Fibroblast of skin of abdomen (primary cell): ENCODE data around the gene RAD51B.

Experiments
- DNase-seq: peaks from one replicate; pipeline ENCODE4 v3.0.0-alpha.2; 2013

The RAD51B gene

DNA sequence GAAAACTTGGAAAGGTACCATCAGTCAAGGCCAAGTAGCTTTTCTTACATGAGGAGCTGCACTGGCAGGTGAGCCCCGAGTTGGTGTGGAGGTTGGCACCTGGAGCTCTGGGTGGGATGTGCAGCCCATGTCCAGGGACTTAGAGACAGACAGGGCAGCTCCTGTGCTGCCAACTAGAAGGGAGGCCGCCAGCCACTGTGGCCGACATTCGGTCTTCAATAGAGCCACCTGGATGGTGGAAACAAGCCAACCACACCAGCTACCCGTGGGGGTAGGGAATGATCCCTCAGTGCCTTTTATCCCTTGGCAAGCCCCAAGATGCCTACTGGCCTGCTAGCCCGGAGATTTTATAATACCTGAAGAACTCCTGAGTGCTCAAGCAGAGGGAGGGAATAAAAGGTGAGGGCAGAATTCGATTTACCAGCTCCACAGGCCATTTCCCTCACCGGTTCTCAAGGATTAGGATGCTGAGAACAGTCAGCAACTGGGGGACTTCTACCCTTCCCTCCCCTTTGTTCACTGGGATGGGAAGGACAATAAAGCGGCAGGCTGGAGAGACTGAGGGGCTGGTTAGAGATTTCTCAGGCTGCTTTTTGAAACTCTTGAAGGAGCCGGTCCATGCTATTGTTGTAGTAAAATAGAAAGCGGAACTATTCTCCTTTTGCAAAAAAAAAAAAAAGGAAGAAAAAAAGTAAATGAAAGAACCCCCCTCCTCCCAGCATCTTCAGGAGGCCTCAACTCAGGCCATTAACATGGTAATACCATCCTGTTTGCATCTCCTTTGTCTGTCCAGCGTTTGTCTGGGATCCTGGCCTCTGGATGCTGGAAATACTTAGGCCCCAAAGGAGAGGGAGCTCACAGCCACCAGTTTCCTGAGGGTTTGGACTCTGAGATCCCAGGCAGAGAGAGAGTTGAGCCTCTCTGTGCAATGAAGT is 651.7 kb downstream of the RAD51B start:
- DNase-seq: no peak

DNA sequence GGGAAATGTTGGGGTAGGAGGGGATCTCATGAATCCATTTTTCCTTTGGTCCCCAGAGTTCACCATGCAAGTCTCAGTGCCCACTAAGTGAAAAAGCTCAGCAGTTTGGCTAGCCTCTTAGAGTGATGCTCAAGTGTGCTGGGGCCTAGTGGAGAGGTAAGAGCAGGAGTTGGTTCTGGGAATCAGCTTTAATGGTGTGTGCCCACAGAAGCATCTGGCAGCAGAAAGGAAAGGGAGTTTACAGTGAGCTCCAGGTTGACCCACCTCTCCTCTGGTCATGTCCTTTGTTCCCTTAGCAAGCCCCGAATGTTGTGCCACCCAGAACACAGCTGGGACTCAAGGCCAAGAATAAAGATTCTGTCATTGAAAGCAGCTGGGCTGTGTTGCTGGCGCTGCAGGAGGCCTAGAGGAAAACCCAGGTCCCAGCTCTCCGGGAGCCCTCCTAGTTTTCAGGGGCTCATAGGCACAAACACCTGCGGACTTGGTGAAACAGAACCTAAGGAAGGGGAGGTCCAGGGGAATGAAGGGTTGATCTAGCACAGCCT is 652.5 kb downstream of the RAD51B start:
- no peak for DNase-seq

DNA sequence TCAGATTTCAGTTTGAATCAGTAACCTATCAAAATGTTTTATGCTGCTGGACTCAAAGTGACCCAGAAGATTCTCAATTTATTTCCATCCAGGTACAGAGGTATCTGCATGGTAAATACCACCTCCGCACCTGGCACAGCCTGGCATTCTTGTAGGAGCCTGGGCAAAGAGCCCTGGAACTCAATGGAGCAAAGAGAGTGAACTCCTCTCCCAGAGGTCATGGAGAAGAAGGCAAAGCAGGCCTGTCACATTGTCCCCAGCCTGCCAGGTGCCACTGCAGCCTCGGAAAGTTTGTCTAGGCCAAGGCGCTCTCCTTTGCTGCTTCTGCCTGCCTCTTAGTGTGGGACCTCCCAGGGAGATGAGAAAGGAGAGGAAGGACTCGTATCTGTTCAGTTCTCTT is 653.5 kb downstream of the RAD51B start:
- DNase-seq: no peak

DNA sequence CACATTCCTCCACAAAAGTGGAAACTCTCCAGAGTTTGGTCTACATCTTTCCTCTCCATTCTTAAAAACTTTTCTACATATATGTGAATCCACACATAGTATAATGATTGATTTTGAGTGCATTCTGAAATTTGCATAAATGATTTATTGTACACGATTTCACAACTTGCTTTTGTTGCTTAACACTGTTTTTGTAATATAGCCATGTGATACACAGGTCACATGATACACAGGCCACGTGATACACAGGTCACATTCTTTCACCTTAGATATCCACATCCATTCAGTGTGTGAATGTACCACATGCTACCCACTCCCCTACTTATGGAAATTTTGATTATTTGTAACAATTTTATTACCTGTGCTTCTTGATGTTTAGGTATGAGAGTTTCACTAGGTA is 654.2 kb downstream of the RAD51B start:
- DNase-seq: no peak

DNA sequence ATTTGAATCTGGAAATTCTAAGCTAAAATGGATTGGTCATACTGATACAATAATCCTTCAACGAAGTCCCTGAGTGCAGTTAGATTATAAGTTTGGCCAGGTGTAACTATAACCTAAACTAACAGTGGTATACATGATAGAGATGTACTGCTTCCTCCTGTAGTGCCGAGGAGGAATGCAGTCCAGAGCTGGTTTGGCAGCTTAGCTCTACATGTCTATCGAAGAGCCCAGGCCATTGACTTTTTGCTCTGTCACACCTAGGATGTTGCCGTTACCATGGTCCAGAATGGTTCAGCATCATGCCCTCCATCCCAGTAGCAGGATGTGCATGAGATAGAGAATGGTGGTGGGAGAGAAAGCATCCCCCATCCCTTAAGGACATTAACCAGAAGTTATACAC is 655.2 kb downstream of the RAD51B start:
- DNase-seq: no peak

DNA sequence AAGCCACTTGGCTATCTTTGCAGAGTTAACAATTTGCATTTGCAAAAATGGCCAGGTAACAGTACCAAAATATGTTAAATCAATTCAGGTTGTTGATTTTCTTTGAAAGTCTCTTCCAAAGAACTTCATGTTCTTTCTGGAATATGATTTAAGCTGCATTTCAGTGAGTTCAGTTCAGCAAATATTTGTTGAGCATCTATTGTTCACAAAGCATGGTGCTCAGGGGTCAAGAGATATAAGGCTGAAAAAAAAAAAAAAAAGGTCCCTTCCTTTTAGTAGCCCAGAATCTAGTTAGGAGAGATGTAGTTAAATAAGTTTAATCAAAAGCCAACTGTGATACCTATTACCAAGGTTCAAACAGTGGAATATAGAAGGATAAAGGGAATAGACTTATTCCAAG is 656.2 kb downstream of the RAD51B start:
- no peak for DNase-seq

DNA sequence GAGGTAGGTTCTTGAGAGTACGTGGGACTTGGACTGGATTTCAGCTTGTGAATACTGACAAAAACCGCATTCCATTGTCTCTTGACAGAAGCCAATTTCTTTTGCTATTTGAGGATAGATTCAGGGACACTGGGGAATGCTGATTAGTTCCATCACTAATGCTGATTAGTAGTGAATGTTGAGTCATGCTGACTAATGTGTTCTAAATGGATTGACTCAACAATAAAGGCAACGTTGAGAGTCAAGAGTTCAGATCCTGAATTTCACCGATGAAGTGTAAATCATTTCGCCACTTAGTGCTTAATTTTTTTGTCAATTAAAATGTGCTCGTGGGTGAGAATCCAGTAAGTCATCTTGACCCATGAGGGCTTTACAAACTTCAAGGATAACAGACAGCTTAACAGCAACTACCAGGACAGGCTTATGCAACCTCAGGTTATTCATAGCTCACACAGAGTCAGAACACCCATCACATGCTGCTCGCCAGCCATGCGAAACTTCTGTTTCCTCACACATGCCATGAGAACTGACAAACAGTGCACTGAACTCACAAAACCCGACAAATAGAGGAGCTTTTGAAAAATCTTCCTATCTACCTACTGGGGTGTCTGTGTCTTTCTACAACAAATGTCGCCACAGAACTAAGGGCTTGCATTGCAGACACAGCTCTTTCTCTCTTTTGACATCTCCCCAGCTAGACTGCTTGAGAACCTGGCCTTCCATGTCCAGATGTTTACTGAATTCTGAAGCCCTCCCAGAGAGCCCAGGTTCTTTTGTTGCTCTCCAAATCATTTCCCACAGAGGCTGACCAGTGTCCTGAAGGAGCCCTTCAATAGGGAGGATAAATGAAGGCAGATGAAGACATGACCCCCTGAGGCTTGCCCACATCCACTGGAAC is 656.9 kb downstream of the RAD51B start:
- DNase-seq: peak; percentile 99

DNA sequence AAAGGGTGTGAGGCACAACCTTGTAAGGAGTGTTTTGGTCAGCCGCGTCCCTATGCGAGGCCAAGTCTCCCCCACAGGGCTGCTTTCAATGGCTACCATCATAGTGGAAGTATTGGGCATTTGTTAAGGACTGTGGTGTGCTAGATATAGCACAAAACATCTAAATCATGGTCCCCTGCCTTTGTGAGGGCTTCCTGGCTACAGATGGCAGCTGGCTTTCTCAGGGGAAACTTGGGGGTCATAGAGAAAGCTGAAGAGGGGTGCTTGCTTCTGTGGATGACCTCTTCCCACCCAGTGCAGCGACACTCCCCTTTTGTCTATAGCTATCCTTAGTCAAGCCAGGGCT is 657.5 kb downstream of the RAD51B start:
- no peak for DNase-seq

DNA sequence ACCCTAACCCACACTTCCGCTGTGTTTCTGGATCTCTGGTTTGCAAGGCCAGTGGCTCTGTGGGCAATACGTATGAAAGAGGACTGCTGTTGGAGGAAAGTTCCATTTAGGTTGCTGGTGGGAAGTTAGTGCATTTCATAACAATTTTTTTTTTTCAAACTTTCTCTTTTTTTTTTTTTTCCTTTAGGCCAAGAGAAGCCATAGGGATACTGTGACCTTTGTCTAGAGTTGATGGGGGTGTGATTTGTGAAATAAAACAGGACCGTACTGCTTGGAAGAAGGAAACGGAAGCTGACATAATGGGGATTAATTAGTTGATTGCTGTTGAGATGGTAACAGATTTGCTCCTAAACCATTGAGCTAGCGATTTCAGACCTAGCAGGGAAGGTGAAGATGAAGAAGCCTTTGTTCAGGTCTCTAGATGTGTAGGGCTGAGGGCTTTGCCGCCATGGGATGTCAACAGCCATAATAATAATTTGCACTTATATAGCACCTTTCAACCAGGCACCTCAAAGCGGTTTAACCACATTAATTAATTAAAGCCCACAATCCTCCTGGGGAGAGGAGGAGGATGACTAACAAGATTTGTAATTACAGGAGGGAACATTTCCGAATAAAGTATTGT is 658.0 kb downstream of the RAD51B start:
- DNase-seq: no peak

DNA sequence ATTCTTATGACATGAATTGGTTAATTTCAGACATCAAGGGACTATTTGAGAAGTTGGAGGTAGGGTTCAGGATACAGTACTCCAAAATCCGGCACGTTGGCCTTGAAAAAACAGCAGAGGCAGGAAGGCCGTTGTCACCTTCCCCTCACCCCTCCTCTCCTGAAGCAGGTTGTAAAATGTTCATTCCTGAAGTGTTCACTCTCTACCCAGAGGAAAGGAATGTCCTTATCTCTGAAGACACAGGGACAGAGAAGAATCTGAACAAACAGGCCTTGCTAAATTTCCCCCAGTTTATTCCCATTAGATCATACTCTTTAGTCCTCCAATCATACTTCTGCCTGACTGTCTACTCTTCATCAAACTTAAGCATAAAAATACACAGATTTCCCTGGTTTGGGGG is 659.7 kb downstream of the RAD51B start:
- DNase-seq: no peak

DNA sequence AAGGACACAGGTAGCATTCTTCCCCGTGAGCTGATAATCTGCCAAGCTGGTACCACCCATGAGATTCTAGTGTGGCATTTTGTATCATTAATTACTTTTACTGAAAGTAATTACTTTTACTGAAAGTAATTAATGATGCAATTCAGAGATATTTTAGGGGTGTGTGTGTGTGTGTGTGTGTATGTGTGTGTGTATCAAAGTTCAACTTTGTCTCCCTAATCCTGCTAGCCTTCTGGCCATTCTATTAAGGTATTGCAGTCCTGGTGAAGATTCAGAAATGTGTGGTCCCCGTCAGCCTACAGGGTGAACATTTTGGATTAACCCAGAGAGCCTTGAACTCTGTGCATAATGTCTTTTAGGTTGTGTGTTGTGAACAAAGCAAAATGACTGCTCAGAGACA is 662.4 kb downstream of the RAD51B start:
- no peak for DNase-seq

DNA sequence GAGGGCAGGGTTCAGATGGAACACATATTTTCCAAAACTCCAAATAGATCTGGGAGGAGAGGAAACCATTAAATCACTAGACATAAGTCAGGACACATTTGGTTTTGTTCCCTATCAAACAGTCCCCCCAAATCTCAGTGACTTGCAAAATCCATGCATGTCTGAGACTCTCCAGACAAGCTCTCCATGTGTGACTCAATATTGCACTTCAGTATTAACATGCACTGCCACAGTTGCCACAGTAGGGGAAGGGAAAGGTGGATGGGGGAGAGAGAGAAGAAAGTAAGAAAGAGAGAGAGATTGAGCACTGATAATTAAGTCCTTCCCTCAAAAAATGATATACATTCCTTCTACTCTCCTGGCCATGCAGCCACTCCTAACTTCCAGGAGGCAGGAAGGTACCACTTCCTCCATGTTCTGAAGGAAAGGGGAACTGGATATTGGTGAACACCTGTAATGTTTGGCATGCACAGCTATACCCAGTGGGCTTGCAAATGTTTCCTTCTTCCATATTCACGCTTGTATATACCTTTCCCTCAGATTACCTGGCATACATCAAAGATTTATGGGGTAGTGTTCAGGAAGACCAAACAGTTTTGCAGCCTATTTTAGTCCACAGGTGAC is 663.3 kb downstream of the RAD51B start:
- DNase-seq: no peak

DNA sequence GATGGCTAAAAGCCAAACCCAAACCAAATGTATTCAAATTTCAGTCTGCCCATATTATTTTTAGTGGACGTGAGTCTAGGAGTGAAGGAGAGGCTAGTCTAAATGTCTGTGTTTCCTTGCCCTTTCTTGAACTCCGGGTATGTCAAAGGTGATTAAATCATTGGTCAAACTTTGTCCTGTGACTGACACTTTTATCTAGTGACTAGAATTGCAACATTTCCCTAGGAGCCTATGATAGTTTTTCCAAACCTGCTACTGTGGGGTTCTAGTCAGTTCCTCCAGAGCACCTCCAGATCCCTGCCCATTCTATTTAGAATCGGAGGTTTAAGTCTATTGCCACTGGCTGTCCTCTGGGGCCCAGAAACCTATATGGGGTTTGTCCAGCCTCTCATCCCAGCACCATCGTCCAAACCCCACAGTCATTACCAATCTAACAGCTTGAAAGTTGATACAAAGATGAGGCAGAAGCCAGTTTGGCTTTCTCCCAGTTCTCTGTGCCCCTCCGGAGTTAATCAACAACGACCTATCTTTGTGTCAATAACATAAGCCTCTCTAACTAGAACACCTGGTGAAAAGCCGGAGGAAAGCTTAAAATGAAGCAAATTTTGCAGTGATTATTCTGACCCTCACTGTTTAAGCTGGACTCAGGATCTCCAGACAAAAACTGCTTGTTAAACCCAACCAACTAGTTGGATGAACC is 666.6 kb downstream of the RAD51B start:
- DNase-seq: no peak

DNA sequence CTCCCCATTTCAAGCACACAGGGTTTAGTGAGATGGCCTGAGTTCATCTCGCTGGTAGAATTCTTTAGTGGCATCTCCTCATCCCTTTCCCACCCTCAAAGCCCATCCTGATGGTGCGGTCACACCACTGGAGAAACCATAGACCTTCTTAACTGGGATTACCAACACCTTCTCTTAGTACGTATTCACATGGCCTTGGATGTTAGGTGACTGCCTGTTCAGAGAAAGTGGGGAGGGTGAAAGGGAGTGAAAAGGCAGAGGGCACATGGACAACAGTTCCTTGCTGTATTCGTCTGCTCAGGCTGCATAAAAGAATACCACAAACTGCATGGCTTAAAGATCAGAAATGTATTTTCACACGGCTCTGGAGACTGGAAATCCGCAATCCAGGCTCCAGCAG is 667.2 kb downstream of the RAD51B start:
- no peak for DNase-seq

DNA sequence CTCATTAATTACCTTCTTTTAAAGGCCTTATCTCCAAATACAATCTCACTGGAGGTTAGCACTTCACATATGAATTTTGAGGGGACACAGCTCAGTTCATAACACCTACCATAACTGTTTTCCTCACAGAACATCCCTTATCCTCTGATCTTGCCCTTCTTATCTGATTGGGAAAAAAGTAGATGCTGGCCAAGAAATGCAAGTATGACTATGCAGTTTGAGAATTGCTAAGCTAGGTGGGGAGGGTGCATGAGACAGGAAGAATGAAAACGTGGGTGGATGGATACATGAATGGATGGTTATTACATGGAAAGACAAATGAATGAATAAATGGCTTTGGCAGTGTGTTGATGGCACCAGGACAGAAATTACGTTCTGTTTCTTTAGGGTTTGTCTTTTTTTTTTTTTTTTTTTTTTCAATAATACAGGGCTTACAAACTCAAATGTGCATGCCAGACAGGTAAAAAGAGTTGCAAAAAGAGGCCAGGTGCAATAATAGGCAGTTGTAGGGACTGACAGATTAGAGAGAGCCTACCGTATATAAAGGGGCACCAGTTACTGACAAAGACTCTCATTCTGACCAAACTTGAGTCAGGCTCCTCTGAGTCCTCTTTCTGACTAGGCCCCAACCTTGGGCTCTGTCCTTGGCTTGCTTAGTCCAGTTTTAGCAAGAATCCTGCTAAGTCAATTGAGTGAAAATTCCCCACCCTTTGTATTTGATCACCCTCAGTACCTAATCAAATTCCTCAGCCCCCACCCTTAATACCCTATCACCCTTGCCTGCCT is 668.4 kb downstream of the RAD51B start:
- DNase-seq: peak; percentile 73

DNA sequence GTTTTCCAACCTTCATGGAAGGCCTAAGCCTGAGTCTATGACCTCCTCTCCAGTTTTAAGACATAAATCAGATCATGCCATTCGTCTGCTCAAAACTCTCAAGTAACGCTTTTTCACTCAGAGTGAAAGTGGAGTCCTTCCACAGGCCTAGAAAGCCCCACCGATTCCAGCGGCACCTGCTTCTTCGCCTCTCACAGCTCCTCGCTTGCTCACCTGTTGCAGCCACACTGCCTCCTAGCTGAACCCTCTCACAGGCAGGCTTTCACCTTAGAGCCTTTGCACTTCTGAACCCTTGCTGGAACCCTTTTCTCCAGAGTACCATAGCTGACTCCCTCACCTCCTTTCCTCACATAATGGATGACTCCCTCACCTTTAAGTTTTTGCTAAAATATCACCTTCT is 672.2 kb downstream of the RAD51B start:
- DNase-seq: no peak

DNA sequence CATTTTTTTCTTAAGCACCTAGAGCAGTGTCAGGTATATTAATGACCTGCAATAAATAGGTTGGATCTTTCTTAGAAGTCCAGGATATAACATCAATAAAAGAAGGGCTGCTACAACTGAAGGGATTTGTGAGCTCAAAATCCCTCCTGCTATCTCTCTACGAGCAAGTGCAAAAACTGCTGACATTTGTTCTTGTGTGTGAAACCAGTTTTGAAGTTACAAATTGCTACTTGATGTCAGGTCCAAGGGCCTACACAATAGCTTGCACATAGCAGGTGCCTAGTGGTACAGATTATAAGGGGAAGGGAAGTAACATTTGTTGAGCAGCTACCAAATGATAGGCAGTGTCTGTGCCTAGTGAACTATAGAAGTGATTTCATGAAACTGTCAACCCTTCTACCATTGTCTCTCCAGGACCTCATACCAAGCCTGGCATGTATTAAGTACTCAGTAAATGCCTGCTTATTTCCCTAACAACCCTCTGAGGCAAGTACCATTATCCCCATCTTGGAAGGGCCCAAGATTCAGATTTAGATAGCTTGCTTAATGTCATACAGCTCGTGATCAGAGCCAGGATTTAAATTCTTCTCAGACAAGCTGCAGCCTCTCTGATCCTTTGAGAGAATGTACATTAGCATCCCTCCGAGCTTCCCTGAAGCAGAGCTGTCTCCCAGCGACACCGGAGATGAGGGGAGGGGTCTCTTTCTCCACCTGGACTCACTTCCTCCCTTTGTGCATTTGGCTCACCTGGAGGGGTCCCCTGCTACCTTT is 673.0 kb downstream of the RAD51B start:
- no peak for DNase-seq

DNA sequence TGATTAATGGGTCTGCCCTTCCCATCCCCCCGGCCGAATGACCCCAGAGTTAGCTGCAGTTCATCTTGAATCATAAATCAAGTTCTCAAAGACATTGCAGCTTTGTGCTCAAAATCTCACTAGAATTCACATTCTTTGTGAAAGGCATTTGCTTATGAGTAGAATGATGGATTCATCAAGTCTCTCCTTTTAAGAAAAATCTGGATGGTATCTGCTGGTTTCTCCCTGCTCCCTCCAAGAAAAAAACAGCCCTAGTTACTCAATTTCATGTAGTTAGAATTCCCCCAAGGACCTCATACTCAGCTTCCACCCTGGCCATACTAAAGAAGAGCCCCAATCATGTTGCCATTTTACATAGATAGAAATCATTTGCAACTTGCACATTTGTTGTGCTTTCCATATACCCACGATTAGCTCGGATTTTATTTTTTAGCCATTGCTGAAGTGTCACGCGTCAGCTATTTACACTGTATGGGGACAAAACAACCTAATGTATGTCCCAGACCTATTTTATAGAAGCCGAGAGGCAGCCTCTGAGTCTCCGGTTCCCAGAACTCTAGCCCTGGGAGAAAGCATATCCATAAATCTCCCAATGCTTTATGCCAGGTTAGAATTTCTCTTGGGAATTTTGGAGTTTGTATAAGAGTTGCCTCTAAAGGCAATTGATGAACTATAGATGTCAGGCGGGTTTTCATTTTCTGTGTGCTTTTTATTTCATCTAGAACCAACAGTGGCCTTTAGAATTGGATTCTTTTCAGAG is 673.8 kb downstream of the RAD51B start:
- DNase-seq: no peak
